ENCODE measurements around the gene UGT1A5.

The UGT1A5 gene

GRCh38 chr2:233811732-233812131 lies 99.0 kb downstream of the UGT1A5 start:
- DNase-seq: no peak

GRCh38 chr2:233813236-233814055 lies 100.7 kb downstream of the UGT1A5 start:
- no peak for DNase-seq

- no peak for DNase-seq
These were observed 101.5 kb downstream of the UGT1A5 start for GRCh38 chr2:233814056-233814835.

GRCh38 chr2:233815861-233816260 lies 103.2 kb downstream of the UGT1A5 start:
- DNase-seq: no peak

- no peak for DNase-seq
These were observed 103.6 kb downstream of the UGT1A5 start for GRCh38 chr2:233816334-233816733.

GRCh38 chr2:233816771-233817170 lies 104.1 kb downstream of the UGT1A5 start:
- no peak for DNase-seq

- no peak for DNase-seq
These were observed 104.7 kb downstream of the UGT1A5 start for GRCh38 chr2:233817361-233817911.

GRCh38 chr2:233817995-233818638 lies 105.4 kb downstream of the UGT1A5 start:
- no peak for DNase-seq

- DNase-seq: no peak
These were observed 106.2 kb downstream of the UGT1A5 start for GRCh38 chr2:233818639-233819621.

GRCh38 chr2:233819884-233820773 lies 107.4 kb downstream of the UGT1A5 start:
- DNase-seq: no peak

GRCh38 chr2:233820774-233821105 lies 108.0 kb downstream of the UGT1A5 start:
- no peak for DNase-seq

- DNase-seq: no peak
These were observed 108.5 kb downstream of the UGT1A5 start for GRCh38 chr2:233821196-233821595.

GRCh38 chr2:233821709-233822100 lies 109.0 kb downstream of the UGT1A5 start:
- DNase-seq: no peak

GRCh38 chr2:233822101-233822771 lies 109.5 kb downstream of the UGT1A5 start:
- no peak for DNase-seq

All from NCI-H2227 treated with DMSO at 0.1 percent for 48 hours (cell line).